ENCODE results near the gene DCK. TPM values are rescaled to one million over a fixed set of nuclear protein-coding genes. Genes with fewer than 3 reads are reported as not detected.

Gene DCK
- polyA plus RNA-seq, 3 donors, result 13.3 to 56.6 (median 47.3) TPM

GRCh38 chr4:70996018-70996360 lies 2.5 kb downstream of the DCK start:
- H3K4me1 ChIP-seq (ENCODE audit: control insufficient read depth in 1 of 2, insufficient read depth in 2 of 2, low read length in 2 of 2), result peaks cover 49 to 51% of the 10 kb centered on the region in 2 donors
- Mint-ChIP-seq H3K36me3 (peaks cover 19 to 23% of the 10 kb centered on the region in 2 donors), H3K4me3 (peak overlapping the region; percentile 25 to 95), H3K4me1 (peaks cover 60% of the 10 kb centered on the region), H3K27ac (peak overlapping the region; percentile 42 to 83 (median 71)), H3K27me3 (ENCODE audit: low read depth in 3 of 3) (no peaks in the 10 kb centered on the region), H3K9me3 (peaks cover 0 to 2% (median 0%) of the 10 kb centered on the region in 7 donors)
- H3K9me3 ChIP-seq (replicated peaks in 1 of 2; ENCODE audit: control insufficient read depth in 1 of 2, insufficient read depth in 1 of 2, low read length in 2 of 2), result no peaks in the 10 kb centered on the region
- H3K79me2 ChIP-seq (ENCODE audit: insufficient read depth, low read length), result peaks cover 85% of the 10 kb centered on the region
- H3K27me3 ChIP-seq (ENCODE audit: control insufficient read depth in 2 of 2, insufficient read depth in 2 of 2, low read length in 2 of 2), result no peaks in the 10 kb centered on the region
- DNase-seq, result no peak
- H3K4me2 ChIP-seq (replicated peaks; ENCODE audit: extremely low read depth, low read length, poor library complexity, severe bottlenecking), result peak overlapping the region; percentile 89
- peak overlapping the region; percentile 28 to 92 for H3K27ac ChIP-seq (ENCODE audit: low read depth in 1 of 2, low read length in 2 of 2)
- intact Hi-C loops (cut with micrococcal nuclease), result loop anchor here (10.0 kb wide), 2 partner anchors 51 to 91 kb away; partner anchors contain the start of gene MOB1B (in 1 of the 2)
- H3K36me3 ChIP-seq (replicated peaks in 1 of 2; ENCODE audit: control insufficient read depth in 1 of 2, insufficient read depth in 2 of 2, low read length in 2 of 2), result peaks cover 5 to 14% of the 10 kb centered on the region in 2 donors
- H4K20me1 ChIP-seq (ENCODE audit: insufficient read depth, low read length), result peaks cover 55% of the 10 kb centered on the region
- no peak overlapping the region for H3K9ac ChIP-seq (ENCODE audit: insufficient read depth, low read length, poor library complexity, severe bottlenecking)
- H3K4me3 ChIP-seq (replicated peaks in 1 of 3; ENCODE audit: low read depth in 2 of 3, low read length in 3 of 3), result peak overlapping the region in 1 of 3 experiments; percentile 92
- H2AFZ ChIP-seq (ENCODE audit: insufficient read depth, low read depth, low read length, poor library complexity, severe bottlenecking), result no peak overlapping the region
- WGBS (ENCODE audit: insufficient coverage), result no CpG with 5 or more reads among the region's 4 CpGs
- TF ChIP-seq, protein P1, sequence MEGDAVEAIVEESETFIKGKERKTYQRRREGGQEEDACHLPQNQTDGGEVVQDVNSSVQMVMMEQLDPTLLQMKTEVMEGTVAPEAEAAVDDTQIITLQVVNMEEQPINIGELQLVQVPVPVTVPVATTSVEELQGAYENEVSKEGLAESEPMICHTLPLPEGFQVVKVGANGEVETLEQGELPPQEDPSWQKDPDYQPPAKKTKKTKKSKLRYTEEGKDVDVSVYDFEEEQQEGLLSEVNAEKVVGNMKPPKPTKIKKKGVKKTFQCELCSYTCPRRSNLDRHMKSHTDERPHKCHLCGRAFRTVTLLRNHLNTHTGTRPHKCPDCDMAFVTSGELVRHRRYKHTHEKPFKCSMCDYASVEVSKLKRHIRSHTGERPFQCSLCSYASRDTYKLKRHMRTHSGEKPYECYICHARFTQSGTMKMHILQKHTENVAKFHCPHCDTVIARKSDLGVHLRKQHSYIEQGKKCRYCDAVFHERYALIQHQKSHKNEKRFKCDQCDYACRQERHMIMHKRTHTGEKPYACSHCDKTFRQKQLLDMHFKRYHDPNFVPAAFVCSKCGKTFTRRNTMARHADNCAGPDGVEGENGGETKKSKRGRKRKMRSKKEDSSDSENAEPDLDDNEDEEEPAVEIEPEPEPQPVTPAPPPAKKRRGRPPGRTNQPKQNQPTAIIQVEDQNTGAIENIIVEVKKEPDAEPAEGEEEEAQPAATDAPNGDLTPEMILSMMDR (IDR thresholded peaks at IDR 0.05), result no peak

DNA sequence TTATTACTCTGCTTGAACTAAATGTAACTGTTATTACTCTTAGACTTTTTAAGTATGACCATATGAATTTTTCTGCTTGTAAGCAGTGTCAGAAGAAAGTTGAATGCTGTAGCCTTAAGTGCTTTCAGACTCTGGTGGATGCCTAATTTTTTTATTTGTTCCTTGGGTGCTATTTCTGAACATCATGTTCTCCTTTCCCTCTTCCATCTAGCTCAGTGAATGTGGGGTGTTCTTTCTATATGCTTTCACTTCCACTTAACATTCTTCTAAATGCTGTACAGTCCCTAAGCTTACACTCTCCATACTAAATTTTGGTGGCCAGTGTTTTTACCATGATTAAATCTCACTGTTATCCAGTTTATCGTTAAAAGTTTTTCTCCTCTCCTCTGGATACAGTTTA lies 3.6 kb downstream of the DCK start:
- Mint-ChIP-seq H3K4me3 (peak overlapping the region; percentile 1 to 62), H3K4me1 (peaks cover 71% of the 10 kb centered on the region), H3K36me3 (peaks cover 29 to 32% of the 10 kb centered on the region in 2 donors), H3K27ac (peak overlapping the region; percentile 17 to 90 (median 42)), H3K27me3 (ENCODE audit: low read depth in 3 of 3) (no peaks in the 10 kb centered on the region), H3K9me3 (peaks cover 0 to 2% (median 0%) of the 10 kb centered on the region in 7 donors)
- peaks cover 5 to 15% of the 10 kb centered on the region in 2 donors for H3K36me3 ChIP-seq (replicated peaks in 1 of 2; ENCODE audit: control insufficient read depth in 1 of 2, insufficient read depth in 2 of 2, low read length in 2 of 2)
- H3K4me2 ChIP-seq (replicated peaks; ENCODE audit: extremely low read depth, low read length, poor library complexity, severe bottlenecking), result peak overlapping the region; percentile 89
- no peaks in the 10 kb centered on the region for H3K9me3 ChIP-seq (replicated peaks in 1 of 2; ENCODE audit: control insufficient read depth in 1 of 2, insufficient read depth in 1 of 2, low read length in 2 of 2)
- intact Hi-C loops (cut with micrococcal nuclease), result loop anchor here (10.0 kb wide), 2 partner anchors 52 to 92 kb away; partner anchors contain the start of gene MOB1B (in 1 of the 2)
- peak overlapping the region in 1 of 3 experiments; percentile 92 for H3K4me3 ChIP-seq (replicated peaks in 1 of 3; ENCODE audit: low read depth in 2 of 3, low read length in 3 of 3)
- TF ChIP-seq, protein P1 (IDR thresholded peaks at IDR 0.05), result no peak
- no peaks in the 10 kb centered on the region for H3K27me3 ChIP-seq (ENCODE audit: control insufficient read depth in 2 of 2, insufficient read depth in 2 of 2, low read length in 2 of 2)
- no CpG with 5 or more reads among the region's 1 CpG for whole genome bisulfite sequencing (ENCODE audit: insufficient coverage)
- DNase-seq, result no peak
- peak overlapping the region in 1 of 2 donors; percentile 92 for H3K27ac ChIP-seq (ENCODE audit: low read depth in 1 of 2, low read length in 2 of 2)
- H3K79me2 ChIP-seq (ENCODE audit: insufficient read depth, low read length), result peaks cover 95% of the 10 kb centered on the region
- peaks cover 49 to 51% of the 10 kb centered on the region in 2 donors for H3K4me1 ChIP-seq (ENCODE audit: control insufficient read depth in 1 of 2, insufficient read depth in 2 of 2, low read length in 2 of 2)
- H4K20me1 ChIP-seq (ENCODE audit: insufficient read depth, low read length), result peaks cover 59% of the 10 kb centered on the region
- no peak overlapping the region for H3K9ac ChIP-seq (ENCODE audit: insufficient read depth, low read length, poor library complexity, severe bottlenecking)
- no peak overlapping the region for H2AFZ ChIP-seq (ENCODE audit: insufficient read depth, low read depth, low read length, poor library complexity, severe bottlenecking)
